GM12865 (cell line): Measurements from ENCODE around the gene ECE2.
"Not testable (repeated sequence)": the region's sequence is repeated elsewhere in the genome, so short reads cannot be mapped to it uniquely, and the experiment has no call there.

Experiments used
- DNase-seq: peaks from one replicate; pipeline ENCODE4 v3.0.0; 2010; ENCODE audit warnings: low read depth
- H3K4me3 ChIP-seq: 2 replicates; pipeline ENCODE4 v1.5.1; 2011; ENCODE audit warnings: mild to moderate bottlenecking, low read depth, low read length, control low read depth
- TF ChIP-seq, protein P1 (sequence below): IDR thresholded peaks from 2 replicates; pipeline ENCODE4 v1.5.1; 2011; ENCODE audit warnings: low read length, control low read depth, low read depth, inconsistent platforms; ENCODE audit not compliant: insufficient read depth; ENCODE audit errors: missing control alignments

Gene ECE2

DNA sequence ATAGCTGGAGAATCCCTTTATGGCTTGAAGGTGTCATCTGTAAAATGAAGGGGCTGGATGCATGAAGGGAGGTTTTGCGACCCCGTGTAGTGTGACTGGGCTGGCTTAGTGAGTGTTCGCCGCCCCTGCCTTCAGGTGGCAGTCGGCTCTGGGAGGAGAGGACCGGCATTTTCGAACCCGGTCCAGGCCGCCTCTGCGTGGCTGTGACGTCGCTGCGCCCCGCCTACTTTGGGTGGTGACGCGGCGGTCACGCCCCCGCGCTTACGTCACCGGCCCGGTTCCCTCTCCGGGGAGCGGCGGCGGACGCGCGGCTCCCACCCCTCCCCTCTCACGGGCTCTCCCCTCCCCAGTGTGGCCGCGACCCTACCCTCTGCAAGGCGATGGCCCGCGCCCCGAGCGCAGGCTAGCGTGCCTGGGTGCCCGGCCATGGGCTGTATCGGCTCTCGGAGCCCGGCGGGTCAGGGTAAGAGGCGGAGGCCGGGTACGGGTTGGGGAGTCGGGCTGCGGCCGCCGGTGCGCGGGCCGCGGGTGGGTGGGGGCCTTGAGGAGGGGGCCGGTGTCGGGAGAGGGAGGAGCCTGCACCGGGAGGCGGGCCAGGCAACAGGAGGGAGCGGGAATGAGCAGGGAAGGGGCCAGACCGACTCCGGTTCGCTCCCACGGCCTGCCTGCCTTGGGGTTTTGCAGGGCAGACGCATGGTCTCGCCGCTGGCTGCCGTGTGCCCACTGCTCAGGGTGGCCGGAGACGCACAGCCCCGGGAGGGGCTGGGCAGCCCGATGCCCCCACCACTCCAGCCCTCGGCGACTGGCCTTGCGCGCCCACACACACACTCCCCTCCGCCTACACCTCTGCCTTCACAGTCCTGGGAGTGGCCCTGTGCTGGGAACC lies 60.1 kb downstream of the ECE2 start:
- H3K4me3 ChIP-seq: peak overlapping the region; percentile 53
- TF ChIP-seq, protein P1, sequence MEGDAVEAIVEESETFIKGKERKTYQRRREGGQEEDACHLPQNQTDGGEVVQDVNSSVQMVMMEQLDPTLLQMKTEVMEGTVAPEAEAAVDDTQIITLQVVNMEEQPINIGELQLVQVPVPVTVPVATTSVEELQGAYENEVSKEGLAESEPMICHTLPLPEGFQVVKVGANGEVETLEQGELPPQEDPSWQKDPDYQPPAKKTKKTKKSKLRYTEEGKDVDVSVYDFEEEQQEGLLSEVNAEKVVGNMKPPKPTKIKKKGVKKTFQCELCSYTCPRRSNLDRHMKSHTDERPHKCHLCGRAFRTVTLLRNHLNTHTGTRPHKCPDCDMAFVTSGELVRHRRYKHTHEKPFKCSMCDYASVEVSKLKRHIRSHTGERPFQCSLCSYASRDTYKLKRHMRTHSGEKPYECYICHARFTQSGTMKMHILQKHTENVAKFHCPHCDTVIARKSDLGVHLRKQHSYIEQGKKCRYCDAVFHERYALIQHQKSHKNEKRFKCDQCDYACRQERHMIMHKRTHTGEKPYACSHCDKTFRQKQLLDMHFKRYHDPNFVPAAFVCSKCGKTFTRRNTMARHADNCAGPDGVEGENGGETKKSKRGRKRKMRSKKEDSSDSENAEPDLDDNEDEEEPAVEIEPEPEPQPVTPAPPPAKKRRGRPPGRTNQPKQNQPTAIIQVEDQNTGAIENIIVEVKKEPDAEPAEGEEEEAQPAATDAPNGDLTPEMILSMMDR: no peak
- DNase-seq: peak; percentile 82

DNA sequence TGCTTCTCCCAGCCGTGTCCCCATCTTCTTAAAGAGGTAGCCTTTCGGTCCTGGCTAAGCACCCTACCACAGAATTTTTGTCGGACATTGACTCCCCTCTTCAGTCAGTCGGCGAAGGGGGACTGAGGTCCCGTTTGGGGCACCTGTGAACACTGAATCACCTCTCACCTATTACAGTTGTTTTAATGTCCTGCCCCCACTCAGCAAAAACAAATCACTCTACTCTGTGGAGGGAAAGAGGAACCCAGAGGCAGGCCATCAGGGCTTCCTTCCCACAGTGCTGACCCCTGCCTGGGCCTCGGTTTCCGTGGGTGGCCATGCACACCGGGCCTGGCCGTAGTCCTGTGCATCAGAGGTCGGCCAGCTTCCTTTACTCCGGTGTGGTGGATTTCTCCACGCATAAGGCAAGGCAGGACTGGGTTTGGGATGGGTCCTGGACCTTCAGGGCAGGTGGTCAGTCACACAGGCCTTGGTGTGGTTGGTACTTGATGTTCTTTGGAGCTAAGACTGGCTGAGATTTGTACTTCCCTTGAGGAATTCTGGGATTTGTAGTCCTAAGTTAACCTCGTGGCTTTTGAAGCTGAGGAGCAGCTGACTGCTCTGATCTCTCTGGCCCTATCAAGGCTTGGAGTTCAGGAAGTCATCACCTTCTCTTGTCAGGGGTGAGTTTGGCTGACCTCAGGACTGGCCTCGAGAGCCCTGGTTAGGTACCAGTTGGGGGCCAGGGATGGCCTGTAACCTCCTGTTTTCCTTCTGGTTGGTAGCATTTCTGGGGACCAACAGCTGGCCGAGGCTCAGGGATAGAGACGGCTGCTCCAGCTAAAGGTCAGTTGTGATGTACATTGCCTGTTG lies 61.0 kb downstream of the ECE2 start:
- DNase-seq: no peak
- H3K4me3 ChIP-seq: peak overlapping the region; percentile 53
- TF ChIP-seq, protein P1: no peak

DNA sequence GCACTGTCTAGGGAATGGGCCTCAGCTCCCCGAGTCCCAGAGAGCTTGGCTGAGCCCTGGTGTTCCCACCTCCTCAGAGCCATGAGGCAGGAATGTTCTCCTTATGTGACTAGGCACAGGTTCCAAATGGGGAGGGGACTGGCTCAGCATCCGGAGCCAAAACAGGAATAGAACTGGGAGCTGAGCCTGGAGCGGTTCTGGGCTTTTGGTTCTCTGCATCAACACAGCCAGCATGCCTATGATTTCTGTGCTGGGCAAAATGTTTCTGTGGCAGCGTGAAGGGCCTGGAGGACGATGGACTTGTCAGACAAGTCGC lies 61.5 kb downstream of the ECE2 start, which contains the start of gene FAM131A:
FAM131A (plus strand) TSS at position 202 of the 316 bp plus-strand sequence; CDS start at position 233, 31 bp downstream.
- H3K4me3 ChIP-seq: peak within 1 kb of the TSS; percentile 53
- TF ChIP-seq, protein P1: no peak
- no peak for DNase-seq

DNA sequence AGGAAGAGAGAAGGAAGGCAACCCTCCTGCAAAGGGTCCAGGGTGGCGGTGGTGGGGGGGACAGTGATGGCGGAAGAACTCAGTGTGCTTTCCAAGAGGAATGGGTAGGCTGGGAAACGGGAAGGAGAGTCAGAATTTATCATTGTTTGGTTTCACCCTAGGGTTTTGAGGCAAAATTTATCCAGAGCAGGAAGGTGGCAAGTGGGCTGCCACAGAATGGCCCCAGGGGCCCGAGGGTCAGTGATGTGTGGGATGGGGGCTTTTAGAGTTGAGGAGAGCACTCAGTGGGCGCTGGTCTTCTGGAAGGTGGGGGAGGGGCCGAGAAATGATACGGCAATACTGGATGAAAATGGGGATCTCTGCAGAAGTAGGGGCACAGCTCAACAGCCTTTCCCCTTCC lies 62.2 kb downstream of the ECE2 start:
- no peak overlapping the region for H3K4me3 ChIP-seq
- TF ChIP-seq, protein P1: no peak
- DNase-seq: no peak

DNA sequence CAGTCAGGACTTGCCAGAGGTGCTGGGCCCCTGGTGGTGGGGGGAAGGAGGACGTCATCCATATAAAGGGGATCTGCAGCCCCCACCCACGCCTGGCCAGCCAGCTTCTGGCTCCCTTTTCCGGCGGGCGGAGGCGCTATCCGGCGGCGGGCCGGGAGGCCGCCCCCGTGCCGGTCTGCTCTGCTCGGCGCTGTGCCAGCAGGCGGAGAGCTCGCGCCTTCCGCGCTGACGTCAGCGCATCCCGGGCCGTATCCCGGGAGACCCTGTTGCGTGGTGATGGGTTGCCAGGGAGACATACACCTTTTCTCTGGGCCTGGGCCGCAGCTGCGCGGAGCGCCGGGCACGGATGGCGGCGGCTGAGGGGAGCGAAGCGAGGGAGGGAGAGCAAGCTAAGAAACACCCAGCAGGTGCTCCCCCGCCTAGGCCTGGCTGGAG lies 62.7 kb downstream of the ECE2 start:
- no peak overlapping the region for H3K4me3 ChIP-seq

DNA sequence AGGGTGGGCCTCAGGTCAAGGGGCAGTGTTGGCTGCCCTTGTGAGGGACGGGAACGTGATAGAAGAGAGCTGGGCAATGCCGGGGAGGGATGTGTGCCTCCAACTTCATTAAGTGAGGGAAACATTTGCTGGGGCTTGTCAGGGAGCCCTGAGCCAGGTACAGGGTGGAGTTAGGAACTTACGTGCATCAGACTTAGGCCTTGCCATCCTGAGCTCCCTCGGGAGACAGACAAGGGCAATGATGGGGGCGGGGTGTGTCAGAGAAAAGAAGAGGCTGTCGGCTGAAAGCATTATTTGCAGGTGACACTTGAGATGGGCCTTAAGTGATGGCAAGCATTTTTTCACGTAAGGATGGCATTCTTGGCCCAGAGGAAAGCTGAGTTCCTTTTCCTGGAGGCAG lies 63.2 kb downstream of the ECE2 start:
- H3K4me3 ChIP-seq: no peak overlapping the region
- TF ChIP-seq, protein P1: no peak
- no peak for DNase-seq

More for the DNA sequence above, 62.7 kb downstream of the ECE2 start:
- no peak for DNase-seq
- TF ChIP-seq, protein P1: no peak

DNA sequence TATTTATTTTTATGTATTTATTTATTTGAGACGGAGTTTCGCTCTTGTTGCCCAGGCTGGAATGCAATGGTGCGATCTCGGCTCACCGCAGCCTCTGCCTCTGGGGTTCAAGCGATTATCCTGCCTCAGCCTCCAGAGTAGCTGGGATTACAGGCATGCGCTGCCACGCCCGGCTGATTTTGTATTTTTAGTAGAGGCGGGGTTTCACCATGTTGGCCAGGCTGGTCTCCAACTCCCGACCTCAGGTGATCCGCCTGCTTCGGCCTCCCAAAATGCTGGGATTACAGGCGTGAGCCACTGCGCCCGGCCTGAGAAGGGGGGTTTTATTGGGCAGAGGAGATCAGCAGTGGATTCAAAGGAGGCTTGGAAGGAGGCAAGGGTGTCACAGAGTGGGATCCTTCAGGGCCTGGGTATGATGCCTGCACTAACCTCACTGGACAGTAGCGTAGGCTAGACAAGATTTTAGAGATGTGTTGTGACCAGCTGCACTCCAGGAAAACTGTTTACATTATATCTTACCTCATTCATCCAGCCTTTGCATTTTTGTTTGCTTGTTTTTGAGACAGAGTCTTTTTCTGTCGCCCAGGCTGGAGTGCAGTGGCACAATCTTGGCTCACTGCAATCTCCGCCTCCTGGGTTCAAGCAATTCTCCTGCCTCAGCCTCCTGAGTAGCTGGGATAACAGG lies 63.8 kb downstream of the ECE2 start:
- not testable (repeated sequence) for DNase-seq, H3K4me3 ChIP-seq
